Measurements from ENCODE around the gene MCTP2.
A peak's percentile ranks its signal among the peaks of the same experiment; 100 is the strongest.
"Not testable (repeated sequence)": the region's sequence is repeated elsewhere in the genome, so short reads cannot be mapped to it uniquely, and the experiment has no call there.

Gene MCTP2

GRCh38 chr15:94455297-94455696, 223.9 kb downstream of the MCTP2 start:
- DNase-seq (ENCODE audit: low spot score), result no peak

- no peak for DNase-seq (ENCODE audit: low spot score)
Observed at GRCh38 chr15:94456226-94456625, 224.9 kb downstream of the MCTP2 start.

- DNase-seq (ENCODE audit: low spot score), result no peak
Observed at GRCh38 chr15:94457661-94458060, 226.3 kb downstream of the MCTP2 start.

- no peak for DNase-seq (ENCODE audit: low spot score)
Observed at GRCh38 chr15:94460624-94461023, 229.3 kb downstream of the MCTP2 start.

- no peak for DNase-seq (ENCODE audit: low spot score)
Observed at GRCh38 chr15:94467034-94467433, 235.7 kb downstream of the MCTP2 start.

- no peak for DNase-seq (ENCODE audit: low spot score)
Observed at GRCh38 chr15:94470492-94470891, 239.1 kb downstream of the MCTP2 start.

- DNase-seq (ENCODE audit: low spot score), result no peak
Observed at GRCh38 chr15:94476686-94477085, 245.3 kb downstream of the MCTP2 start.

GRCh38 chr15:94477913-94478553, 246.7 kb downstream of the MCTP2 start:
- no peak for DNase-seq (ENCODE audit: low spot score)

- DNase-seq (ENCODE audit: low spot score), result no peak
Observed at GRCh38 chr15:94478763-94479162, 247.4 kb downstream of the MCTP2 start.

GRCh38 chr15:94480289-94480834, 249.0 kb downstream of the MCTP2 start:
- DNase-seq (ENCODE audit: low spot score), result no peak

- no peak for DNase-seq (ENCODE audit: low spot score)
Observed at GRCh38 chr15:94485148-94485719, 253.9 kb downstream of the MCTP2 start.

GRCh38 chr15:94487635-94488034, 256.3 kb downstream of the MCTP2 start:
- DNase-seq (ENCODE audit: low spot score), result no peak

- no peak for DNase-seq (ENCODE audit: low spot score)
Observed at GRCh38 chr15:94493176-94493575, 261.8 kb downstream of the MCTP2 start.

GRCh38 chr15:94493586-94493985, 262.2 kb downstream of the MCTP2 start:
- DNase-seq (ENCODE audit: low spot score), result not testable (repeated sequence)

GRCh38 chr15:94494732-94495131, 263.4 kb downstream of the MCTP2 start:
- DNase-seq (ENCODE audit: low spot score), result no peak

- no peak for DNase-seq (ENCODE audit: low spot score)
Observed at GRCh38 chr15:94503293-94503692, 271.9 kb downstream of the MCTP2 start.

GRCh38 chr15:94509259-94509658, 277.9 kb downstream of the MCTP2 start:
- DNase-seq (ENCODE audit: low spot score), result no peak

- no peak for DNase-seq (ENCODE audit: low spot score)
Observed at GRCh38 chr15:94522125-94522524, 290.8 kb downstream of the MCTP2 start.

- DNase-seq (ENCODE audit: low spot score), result no peak
Observed at GRCh38 chr15:94523873-94524272, 292.5 kb downstream of the MCTP2 start.

- DNase-seq (ENCODE audit: low spot score), result no peak
Observed at GRCh38 chr15:94524565-94524964, 293.2 kb downstream of the MCTP2 start.

GRCh38 chr15:94526071-94526689, 294.8 kb downstream of the MCTP2 start:
- DNase-seq (ENCODE audit: low spot score), result peak; percentile 30

GRCh38 chr15:94532226-94532625, 300.9 kb downstream of the MCTP2 start:
- DNase-seq (ENCODE audit: low spot score), result no peak

All from RKO (cell line).